KOPT-K1 (cell line): ENCODE results near the gene NSA2.
A peak's percentile ranks its signal among the peaks of the same experiment; 100 is the strongest.
"Not testable (repeated sequence)": the region's sequence is repeated elsewhere in the genome, so short reads cannot be mapped to it uniquely, and the experiment has no call there.

Source experiments
- H3K27ac ChIP-seq: fragments of 200-600 bp; sonication (generic); 2 replicates; pipeline ENCODE4 v1.5.1; 2016; ENCODE audit warnings: antibody characterized with exemption, mild to moderate bottlenecking, low read depth, low read length; ENCODE audit not compliant: poor library complexity, severe bottlenecking
- H3K36me3 ChIP-seq: fragments of 200-600 bp; sonication (generic); 2 replicates; pipeline ENCODE4 v1.5.1; 2017; ENCODE audit warnings: antibody characterized with exemption, mild to moderate bottlenecking, low read length, moderate library complexity; ENCODE audit not compliant: insufficient read depth
- H3K9me3 ChIP-seq: fragments of 200-600 bp; sonication (generic); 2 replicates; pipeline ENCODE4 v1.5.1; 2017; ENCODE audit warnings: antibody characterized with exemption, low read length, mild to moderate bottlenecking; ENCODE audit not compliant: insufficient read depth, poor library complexity, severe bottlenecking

Gene NSA2

GRCh38 chr5:74766849-74767578 lies at the start of gene NSA2, which contains the start of gene GFM2:
TSS of gene NSA2 (plus strand) at chr5:74767249. CDS start at chr5:74767361, 112 bp downstream.
TSS of gene GFM2 (minus strand) at chr5:74767117. CDS start at chr5:74763742, 3,375 bp downstream.
- H3K36me3 ChIP-seq = peaks cover 58% of the 10 kb centered on the region
- peak within 1 kb of the TSS; percentile 76 for H3K27ac ChIP-seq
- H3K9me3 ChIP-seq = no peaks in the 10 kb centered on the region

GRCh38 chr5:74717596-74717995 lies 49.5 kb upstream of the NSA2 start:
- peaks cover 84% of the 10 kb centered on the region for H3K36me3 ChIP-seq
- H3K27ac ChIP-seq = no peak overlapping the region
- H3K9me3 ChIP-seq = no peaks in the 10 kb centered on the region

GRCh38 chr5:74722271-74722670 lies 44.8 kb upstream of the NSA2 start:
- peaks cover 93% of the 10 kb centered on the region for H3K36me3 ChIP-seq
- H3K27ac ChIP-seq = no peak overlapping the region

GRCh38 chr5:74725331-74725730 lies 41.7 kb upstream of the NSA2 start:
- Histone ChIP-seq H3K27ac (no peak overlapping the region), H3K36me3 (peaks cover 89% of the 10 kb centered on the region), H3K9me3 (no peaks in the 10 kb centered on the region)

More at GRCh38 chr5:74722271-74722670, 44.8 kb upstream of the NSA2 start:
- no peaks in the 10 kb centered on the region for H3K9me3 ChIP-seq

- peaks cover 98% of the 10 kb centered on the region for H3K36me3 ChIP-seq
- no peaks in the 10 kb centered on the region for H3K9me3 ChIP-seq
- H3K27ac ChIP-seq = no peak overlapping the region
Observed at GRCh38 chr5:74736759-74737158, 30.3 kb upstream of the NSA2 start.

- no peak overlapping the region for H3K27ac ChIP-seq
- peaks cover 96% of the 10 kb centered on the region for H3K36me3 ChIP-seq
- H3K9me3 ChIP-seq = no peaks in the 10 kb centered on the region
Observed at GRCh38 chr5:74738406-74738805, 28.6 kb upstream of the NSA2 start.

- H3K9me3 ChIP-seq, H3K27ac ChIP-seq: not testable (repeated sequence)
- peaks cover 86% of the 10 kb centered on the region for H3K36me3 ChIP-seq
Observed at GRCh38 chr5:74748742-74749141, 18.3 kb upstream of the NSA2 start.

- peaks cover 7% of the 10 kb centered on the region for H3K9me3 ChIP-seq
- H3K27ac ChIP-seq = no peak overlapping the region
- H3K36me3 ChIP-seq = peaks cover 82% of the 10 kb centered on the region
Observed at GRCh38 chr5:74761241-74761640, 5.8 kb upstream of the NSA2 start.

- Histone ChIP-seq H3K27ac (no peak overlapping the region), H3K36me3 (peaks cover 69% of the 10 kb centered on the region), H3K9me3 (no peaks in the 10 kb centered on the region)
Observed at GRCh38 chr5:74762599-74762998, 4.5 kb upstream of the NSA2 start.

GRCh38 chr5:74763504-74763903 lies 3.5 kb upstream of the NSA2 start:
- Histone ChIP-seq H3K36me3 (peaks cover 60% of the 10 kb centered on the region), H3K27ac (no peak overlapping the region), H3K9me3 (no peaks in the 10 kb centered on the region)

- Histone ChIP-seq H3K27ac (no peak overlapping the region), H3K36me3 (peaks cover 58% of the 10 kb centered on the region), H3K9me3 (no peaks in the 10 kb centered on the region)
Observed at GRCh38 chr5:74765201-74765600, 1.8 kb upstream of the NSA2 start.

GRCh38 chr5:74765929-74766328 lies 1.1 kb upstream of the NSA2 start:
- peaks cover 58% of the 10 kb centered on the region for H3K36me3 ChIP-seq
- peak overlapping the region; percentile 76 for H3K27ac ChIP-seq
- no peaks in the 10 kb centered on the region for H3K9me3 ChIP-seq

GRCh38 chr5:74766418-74766848 lies 616 bp upstream of the NSA2 start:
- Histone ChIP-seq H3K9me3 (no peaks in the 10 kb centered on the region), H3K36me3 (peaks cover 58% of the 10 kb centered on the region), H3K27ac (peak overlapping the region; percentile 76)

- Histone ChIP-seq H3K27ac (peak overlapping the region; percentile 76), H3K9me3 (no peaks in the 10 kb centered on the region), H3K36me3 (peaks cover 58% of the 10 kb centered on the region)
Observed at GRCh38 chr5:74767579-74767913, 497 bp downstream of the NSA2 start.

GRCh38 chr5:74772359-74772758 lies 5.3 kb downstream of the NSA2 start:
- Histone ChIP-seq H3K27ac (no peak overlapping the region), H3K36me3 (peaks cover 85% of the 10 kb centered on the region), H3K9me3 (no peaks in the 10 kb centered on the region)

GRCh38 chr5:74778609-74779008 lies 11.6 kb downstream of the NSA2 start:
- no peaks in the 10 kb centered on the region for H3K9me3 ChIP-seq
- no peak overlapping the region for H3K27ac ChIP-seq
- H3K36me3 ChIP-seq = peaks cover 96% of the 10 kb centered on the region
